Fibroblast of villous mesenchyme (primary cell): ENCODE results near the gene CCDC170. TPM values are rescaled to one million over a fixed set of nuclear protein-coding genes. Genes with fewer than 3 reads are reported as not detected.

Source experiments
- DNase-seq: peaks from one replicate; pipeline ENCODE4 v3.0.0-alpha.2; 2010; ENCODE audit warnings: low read depth
- H3K4me3 ChIP-seq: 2 replicates; pipeline ENCODE4 v1.5.1; 2011; ENCODE audit warnings: low read depth, mild to moderate bottlenecking, low read length
- total RNA-seq: library from RNA; depleted of rRNA; stranded (reverse); fragments of >200 nt; gene quantifications from 2 replicates; pipeline ENCODE4 v1.2.3, GENCODE V29; 2012
- TF ChIP-seq, protein P1 (sequence below): IDR thresholded peaks from 2 replicates; pipeline ENCODE4 v1.5.1; 2012; ENCODE audit warnings: low read depth, mild to moderate bottlenecking, low read length; ENCODE audit not compliant: insufficient read depth

CCDC170 gene
- total RNA-seq, 1 donor = 3.9 TPM

DNA sequence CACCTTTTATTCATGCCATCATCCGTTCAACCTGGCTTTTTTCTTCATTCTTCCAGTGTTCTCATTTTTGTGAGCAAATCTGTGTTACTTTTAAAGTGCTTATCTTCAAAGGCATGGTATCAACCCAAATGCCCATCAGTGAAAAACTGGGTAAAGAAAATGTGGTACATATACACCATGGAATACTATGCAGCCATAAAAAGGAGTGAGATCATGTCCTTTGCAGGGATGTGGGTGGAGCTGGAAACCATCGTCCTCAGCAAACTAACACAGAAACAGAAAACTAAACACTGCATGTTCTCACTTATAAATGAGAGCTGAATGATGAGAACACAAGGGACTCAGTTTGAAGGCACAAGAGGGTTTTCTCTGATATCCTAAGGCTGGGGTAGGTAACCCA, 130.3 kb downstream of the CCDC170 start:
- DNase-seq = no peak
- TF ChIP-seq, protein P1, sequence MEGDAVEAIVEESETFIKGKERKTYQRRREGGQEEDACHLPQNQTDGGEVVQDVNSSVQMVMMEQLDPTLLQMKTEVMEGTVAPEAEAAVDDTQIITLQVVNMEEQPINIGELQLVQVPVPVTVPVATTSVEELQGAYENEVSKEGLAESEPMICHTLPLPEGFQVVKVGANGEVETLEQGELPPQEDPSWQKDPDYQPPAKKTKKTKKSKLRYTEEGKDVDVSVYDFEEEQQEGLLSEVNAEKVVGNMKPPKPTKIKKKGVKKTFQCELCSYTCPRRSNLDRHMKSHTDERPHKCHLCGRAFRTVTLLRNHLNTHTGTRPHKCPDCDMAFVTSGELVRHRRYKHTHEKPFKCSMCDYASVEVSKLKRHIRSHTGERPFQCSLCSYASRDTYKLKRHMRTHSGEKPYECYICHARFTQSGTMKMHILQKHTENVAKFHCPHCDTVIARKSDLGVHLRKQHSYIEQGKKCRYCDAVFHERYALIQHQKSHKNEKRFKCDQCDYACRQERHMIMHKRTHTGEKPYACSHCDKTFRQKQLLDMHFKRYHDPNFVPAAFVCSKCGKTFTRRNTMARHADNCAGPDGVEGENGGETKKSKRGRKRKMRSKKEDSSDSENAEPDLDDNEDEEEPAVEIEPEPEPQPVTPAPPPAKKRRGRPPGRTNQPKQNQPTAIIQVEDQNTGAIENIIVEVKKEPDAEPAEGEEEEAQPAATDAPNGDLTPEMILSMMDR = no peak
- H3K4me3 ChIP-seq = no peak overlapping the region

DNA sequence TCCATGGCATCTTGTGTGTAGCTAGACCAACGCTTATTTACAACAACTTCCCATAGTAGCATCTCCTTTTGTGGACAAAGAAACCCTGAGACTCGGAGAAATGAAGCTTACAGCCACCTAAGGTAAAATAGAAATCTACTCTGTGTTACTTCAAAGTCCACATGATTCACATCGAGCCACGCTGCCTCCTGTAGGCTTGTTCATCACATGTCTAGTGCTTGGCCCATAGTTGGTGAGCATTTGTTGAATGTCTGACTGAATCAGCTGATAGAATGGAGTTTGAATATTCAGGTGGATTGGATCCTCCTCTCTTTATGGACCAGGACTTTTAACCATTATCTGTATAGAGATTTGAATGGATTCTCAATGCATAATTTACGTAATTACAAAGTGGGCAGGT, 130.7 kb downstream of the CCDC170 start:
- DNase-seq = no peak
- TF ChIP-seq, protein P1 = no peak
- no peak overlapping the region for H3K4me3 ChIP-seq

DNA sequence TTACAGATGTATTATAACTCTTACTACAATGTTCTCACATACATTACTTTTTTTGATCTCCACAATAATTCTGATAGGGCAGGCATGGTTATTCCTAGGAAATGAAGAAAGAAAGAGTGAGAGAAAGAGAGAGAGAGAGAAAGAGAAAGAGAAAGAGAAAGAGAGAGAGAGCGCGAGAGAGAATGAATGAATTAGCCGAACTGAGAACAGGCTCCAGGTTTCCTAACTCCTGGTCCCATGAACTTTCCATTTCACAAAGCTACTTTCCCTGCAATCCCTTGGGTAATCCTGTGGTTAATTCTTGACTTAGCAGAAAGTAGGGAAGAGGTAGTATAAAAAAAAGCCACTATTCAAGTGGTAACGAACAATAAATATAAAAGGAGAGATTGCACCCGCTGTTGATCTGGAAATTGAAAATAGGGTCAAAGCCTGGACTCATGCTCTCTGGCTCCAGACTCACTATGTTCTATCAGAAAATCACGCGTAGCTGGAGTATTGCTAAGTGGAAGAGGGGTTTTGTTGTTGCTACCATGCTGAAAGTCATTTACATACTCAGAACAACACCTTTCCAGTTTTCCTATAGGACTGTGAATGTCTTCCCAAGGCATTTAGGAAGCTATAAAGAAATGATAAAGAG, 131.2 kb downstream of the CCDC170 start:
- no peak for DNase-seq
- H3K4me3 ChIP-seq = no peak overlapping the region
- TF ChIP-seq, protein P1 = no peak

DNA sequence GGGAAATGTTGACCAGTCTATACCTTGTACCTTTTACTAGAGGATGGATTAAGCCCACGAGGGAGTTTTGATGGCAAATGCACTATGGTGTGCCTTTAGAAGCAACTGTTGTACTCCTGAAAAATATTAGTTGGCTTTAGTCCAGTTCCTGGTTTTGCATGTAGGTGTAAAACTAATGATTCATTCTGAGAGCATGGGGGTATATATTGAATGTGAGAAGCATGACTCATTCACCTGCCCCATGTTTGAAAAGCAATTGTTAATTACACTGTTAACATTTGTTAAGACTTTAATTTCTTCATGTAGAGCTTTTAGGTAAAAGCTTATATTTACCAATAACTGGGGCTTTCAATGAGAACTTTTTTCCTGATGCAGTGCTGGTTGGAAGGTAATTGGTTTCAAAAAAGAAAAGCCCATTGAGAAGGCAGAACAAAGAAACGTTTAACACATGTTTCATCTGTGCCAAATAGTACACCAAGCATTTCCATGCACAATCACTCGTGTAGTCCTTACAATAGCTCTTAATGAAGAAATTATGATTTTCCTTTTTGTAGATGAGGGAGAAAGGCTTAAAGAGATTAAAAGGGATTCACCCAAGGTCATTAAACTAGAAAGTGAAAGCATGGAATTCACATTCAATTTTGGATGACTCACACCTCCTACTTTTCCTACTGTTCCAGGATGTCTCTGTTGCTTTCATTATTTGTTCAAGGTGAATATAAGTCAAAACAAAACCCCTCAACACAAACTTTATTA, 134.1 kb downstream of the CCDC170 start:
- peak; percentile 17 for DNase-seq
- TF ChIP-seq, protein P1 = no peak
- no peak overlapping the region for H3K4me3 ChIP-seq

DNA sequence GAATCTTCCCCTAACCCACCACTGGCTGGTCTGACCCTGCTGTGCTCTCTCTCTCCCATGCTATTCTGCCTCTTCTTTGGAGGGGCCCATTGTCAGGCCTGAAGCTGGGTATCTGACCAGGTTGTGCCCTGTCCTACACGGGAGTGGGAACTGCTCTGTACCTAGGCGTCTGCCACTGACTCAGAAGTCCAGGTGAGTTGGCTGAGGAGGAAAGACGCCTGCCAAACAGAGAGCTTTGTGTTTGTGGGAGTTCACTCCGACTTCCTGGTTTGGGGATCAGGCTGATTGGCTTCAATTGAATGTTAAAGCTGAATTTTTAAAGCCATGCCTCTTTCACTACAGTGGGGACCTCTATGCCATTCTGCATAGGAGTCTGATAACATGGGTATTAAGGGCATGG, 136.0 kb downstream of the CCDC170 start:
- no peak for DNase-seq
- no peak overlapping the region for H3K4me3 ChIP-seq
- TF ChIP-seq, protein P1 = no peak

DNA sequence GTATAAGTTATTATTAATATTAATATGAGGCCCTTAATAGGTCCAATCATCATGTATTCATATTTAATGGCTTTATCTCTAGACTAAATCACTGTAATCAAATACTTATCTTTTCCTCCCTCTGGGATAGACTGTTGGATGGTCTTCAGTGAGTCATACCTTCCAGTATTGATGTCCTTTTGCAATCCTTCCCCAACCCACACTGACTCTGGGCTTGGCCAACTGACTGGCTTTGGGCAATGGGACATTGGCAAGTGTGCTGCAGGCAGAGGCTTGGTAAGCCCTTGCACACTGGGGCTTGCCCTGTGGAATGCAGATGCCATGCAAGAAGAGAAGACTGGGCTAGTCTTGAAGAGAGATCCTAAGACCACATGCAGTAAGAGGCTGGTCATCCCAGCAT, 136.6 kb downstream of the CCDC170 start:
- TF ChIP-seq, protein P1 = no peak
- no peak overlapping the region for H3K4me3 ChIP-seq
- no peak for DNase-seq
